ENCODE results near the gene MTERF4. TPM values are rescaled to one million over a fixed set of nuclear protein-coding genes. Genes with fewer than 3 reads are reported as not detected.

MTERF4 gene
- total and polyA plus RNA-seq, 2 of the 4 experiments (the other 2 are of a cell fraction): 26.6 to 33.3 TPM

DNA sequence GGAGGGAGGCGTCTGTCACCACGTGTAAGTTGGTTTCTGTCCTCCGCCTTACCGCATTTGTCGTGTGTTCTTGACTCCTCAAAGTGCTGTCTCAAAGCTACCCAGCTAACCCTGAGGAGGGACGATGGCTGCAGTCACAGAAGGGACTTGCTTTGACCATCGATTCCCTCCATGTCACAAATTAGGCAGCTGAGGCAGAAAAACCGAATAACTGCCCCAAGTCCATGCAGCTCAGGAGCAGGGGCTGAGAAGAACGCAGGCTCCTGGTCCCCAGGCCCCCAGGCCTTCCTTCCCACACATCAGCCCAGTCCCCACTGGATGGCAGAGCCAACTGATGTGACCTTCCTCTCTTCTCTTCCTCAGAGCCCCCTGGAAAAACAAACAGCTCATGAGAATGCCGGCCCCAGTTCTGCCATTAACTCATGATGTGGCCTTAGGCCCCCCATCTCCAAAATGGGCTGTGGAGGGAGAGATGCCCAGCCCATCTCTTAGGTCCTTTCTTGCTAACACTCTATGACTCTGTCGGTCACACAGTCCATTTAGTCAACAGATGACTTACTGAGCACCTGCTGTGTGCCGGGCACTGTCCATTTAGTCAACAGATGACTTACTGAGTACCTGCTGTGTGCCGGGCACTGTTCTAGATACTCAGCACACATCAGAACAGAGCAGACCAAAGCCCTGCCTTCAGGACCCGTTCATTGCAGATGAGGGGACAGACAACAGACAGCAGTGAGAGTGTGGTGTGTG lies 19.6 kb downstream of the MTERF4 start:
- ATAC-seq (ENCODE audit: low read depth) (no peak), DNase-seq (no peak)
- Histone ChIP-seq H3K27ac (ENCODE audit: insufficient read depth, low read length) (no peak overlapping the region), H2BK5ac (ENCODE audit: low read depth, low read length, poor library complexity, severe bottlenecking) (no peak overlapping the region), H3K4me2 (ENCODE audit: low read depth, low read length) (no peak overlapping the region), H3K18ac (ENCODE audit: low read depth, low read length) (no peak overlapping the region), H2AFZ (replicated peaks; ENCODE audit: low read length, poor library complexity) (no peak overlapping the region), H3K23ac (ENCODE audit: low read depth, low read length) (no peak overlapping the region), H3K9me3 (ENCODE audit: control insufficient read depth, insufficient read depth, low read length) (no peaks in the 10 kb centered on the region), H3K9me1 (ENCODE audit: insufficient read depth, low read length) (no peaks in the 10 kb centered on the region; the same call in 1 of the 2 replicates), H3K14ac (replicated peaks; ENCODE audit: low read depth, low read length) (no peak overlapping the region), H2BK15ac (ENCODE audit: low read depth, low read length) (no peak overlapping the region), H2BK120ac (ENCODE audit: low read depth, low read length) (no peak overlapping the region), H2AK9ac (replicated peaks; ENCODE audit: low read depth, low read length, poor library complexity) (no peak overlapping the region), H2AK5ac (ENCODE audit: low read depth, low read length) (no peak overlapping the region), H3K36me3 (ENCODE audit: control insufficient read depth, insufficient read depth, low read length) (peaks cover 10% of the 10 kb centered on the region), H3K79me1 (ENCODE audit: low read depth in 1 of 2, low read length in 2 of 2) (no peaks in the 10 kb centered on the region), H3K4me1 (ENCODE audit: control insufficient read depth, insufficient read depth, low read length) (no peaks in the 10 kb centered on the region), H4K91ac (ENCODE audit: insufficient read depth, low read depth, low read length) (no peak overlapping the region), H3K27me3 (ENCODE audit: control insufficient read depth, insufficient read depth, low read length) (no peaks in the 10 kb centered on the region), H3K9ac (ENCODE audit: low read depth, low read length) (no peak overlapping the region), H3K4me3 (ENCODE audit: insufficient read depth, low read depth, low read length) (no peak overlapping the region), H3K56ac (ENCODE audit: extremely low read depth, insufficient read depth, low read length) (no peak overlapping the region), H4K5ac (ENCODE audit: low read depth, low read length) (no peak overlapping the region), H4K8ac (ENCODE audit: low read depth in 2 of 2, low read length in 2 of 2) (no peak overlapping the region), H3K4ac (ENCODE audit: low read depth, low read length) (no peak overlapping the region), H2BK20ac (ENCODE audit: low read depth, low read length) (no peak overlapping the region), H4K20me1 (ENCODE audit: insufficient read depth, low read length) (no peaks in the 10 kb centered on the region)
- in situ Hi-C loops (cut with MboI; ENCODE audit: low sequenced_read_pairs) (no loop called here), intact Hi-C loops (cut with micrococcal nuclease) (no loop called here), dilution Hi-C loops (cut with HindIII; ENCODE audit: low sequenced_read_pairs, unreplicated experiment) (no loop called here)
- 77% methylated on average over 12 of the region's 14 CpGs; no CpG with 5 or more reads in 1 of the 2 experiments for WGBS, 2 experiments (ENCODE audit: extremely low coverage in 2 of 2, insufficient read length in 1 of 2)
- ChIA-PET CTCF (no interaction called here), POLR2A (ENCODE audit: unreplicated experiment) (interaction anchor here (0.7 kb wide), 1 partner anchor 219 kb away, joined by 3 read pairs; no protein-coding TSS in a partner anchor)
- BruUV-seq (replicated peaks): no TSS peak
- TF ChIP-seq FOS (IDR thresholded peaks at IDR 0.05; ENCODE audit: low read depth, low read length) (no peak), MAZ (IDR thresholded peaks at IDR 0.05; ENCODE audit: borderline replicate concordance, low read depth, low read length) (no peak)
- TF ChIP-seq, protein P1, sequence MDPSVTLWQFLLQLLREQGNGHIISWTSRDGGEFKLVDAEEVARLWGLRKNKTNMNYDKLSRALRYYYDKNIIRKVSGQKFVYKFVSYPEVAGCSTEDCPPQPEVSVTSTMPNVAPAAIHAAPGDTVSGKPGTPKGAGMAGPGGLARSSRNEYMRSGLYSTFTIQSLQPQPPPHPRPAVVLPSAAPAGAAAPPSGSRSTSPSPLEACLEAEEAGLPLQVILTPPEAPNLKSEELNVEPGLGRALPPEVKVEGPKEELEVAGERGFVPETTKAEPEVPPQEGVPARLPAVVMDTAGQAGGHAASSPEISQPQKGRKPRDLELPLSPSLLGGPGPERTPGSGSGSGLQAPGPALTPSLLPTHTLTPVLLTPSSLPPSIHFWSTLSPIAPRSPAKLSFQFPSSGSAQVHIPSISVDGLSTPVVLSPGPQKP (IDR thresholded peaks at IDR 0.05; ENCODE audit: borderline replicate concordance, low read depth, low read length): no peak

All from IMR-90 (cell line).